PC-3 (cell line): ENCODE measurements around the gene NAPG. TPM values are rescaled to one million over a fixed set of nuclear protein-coding genes. Genes with fewer than 3 reads are reported as not detected.

Experiments
- ATAC-seq: fragments of 200-7000 bp; cut with Tn5 transposase; 2 replicates; pipeline ENCODE4 v1.9.1; 2020; ENCODE audit warnings: mild to moderate bottlenecking, moderate library complexity
- BruUV-seq: library from RNA; stranded (reverse); fragments of 400-500 nt; replicated peaks from 2 replicates; lab custom pipeline; 2021; lab: Mats Ljungman, UMichigan
- CTCF ChIA-PET: fragments of 300-600 bp; sonication (Branson Sonifier 250); formaldehyde crosslinking; loops from one replicate; lab custom pipeline; 2022; ENCODE audit warnings: antibody characterized with exemption; lab: Charles Lee
- POLR2A ChIA-PET: fragments of 300-600 bp; sonication (Branson Sonifier 250); formaldehyde crosslinking; loops from one replicate; lab custom pipeline; 2022; ENCODE audit warnings: antibody characterized with exemption; ENCODE audit not compliant: unreplicated experiment; lab: Charles Lee
- DNase-seq: peaks from one replicate; pipeline ENCODE4 v3.0.0-alpha.2; 2015
- H2AFZ ChIP-seq: fragments of 300-600 bp; sonication (generic); 2 replicates; pipeline ENCODE4 v1.6.0; 2016; ENCODE audit warnings: antibody characterized with exemption, low read length
- H3F3A ChIP-seq: fragments of 300-600 bp; sonication (generic); one replicate; pipeline ENCODE4 v1.6.0; 2017; ENCODE audit warnings: antibody characterized with exemption, low read length, control low read depth, mild to moderate bottlenecking; ENCODE audit not compliant: unreplicated experiment
- H3K27ac ChIP-seq: fragments of 300-600 bp; sonication (generic); 2 replicates; pipeline ENCODE4 v1.5.1; 2016; ENCODE audit warnings: mild to moderate bottlenecking, low read length
- H3K27me3 ChIP-seq: fragments of 300-600 bp; sonication (generic); 2 replicates; pipeline ENCODE4 v1.6.1; 2016; ENCODE audit warnings: low read length, mixed read lengths
- H3K36me3 ChIP-seq: fragments of 300-600 bp; sonication (generic); 2 replicates; pipeline ENCODE4 v1.6.1; 2016; ENCODE audit warnings: low read depth, mixed run types, low read length, mixed read lengths
- H3K4me1 ChIP-seq: fragments of 300-600 bp; sonication (generic); 2 replicates; pipeline ENCODE4 v1.5.1; 2016; ENCODE audit warnings: low read length; ENCODE audit not compliant: insufficient read depth
- H3K4me2 ChIP-seq: fragments of 300-600 bp; sonication (generic); 2 replicates; pipeline ENCODE4 v1.6.0; 2016; ENCODE audit warnings: low read length
- H3K4me3 ChIP-seq: fragments of 300-600 bp; sonication (generic); 2 replicates; pipeline ENCODE4 v1.5.1; 2016; ENCODE audit warnings: mild to moderate bottlenecking, low read length, mixed read lengths
- H3K79me2 ChIP-seq: fragments of 300-600 bp; sonication (generic); 2 replicates; pipeline ENCODE4 v1.6.1; 2017; ENCODE audit warnings: low read length, mixed read lengths
- H3K9ac ChIP-seq: fragments of 300-600 bp; sonication (generic); 2 replicates; pipeline ENCODE4 v1.6.0; 2016; ENCODE audit warnings: mild to moderate bottlenecking, low read length
- H3K9me2 ChIP-seq: fragments of 300-600 bp; sonication (generic); replicated peaks from 2 replicates; pipeline ENCODE4 v1.6.1; 2016; ENCODE audit warnings: mixed run types, low read length, mixed read lengths
- H3K9me3 ChIP-seq: fragments of 300-600 bp; sonication (generic); 2 replicates; pipeline ENCODE4 v1.6.1; 2016; ENCODE audit warnings: low read length, mixed read lengths
- H4K20me1 ChIP-seq: fragments of 300-600 bp; sonication (generic); 2 replicates; pipeline ENCODE4 v1.6.1; 2016; ENCODE audit warnings: low read length, mixed read lengths
- EZH2 ChIP-seq: fragments of 300-600 bp; sonication (generic); IDR thresholded peaks from one replicate; pipeline ENCODE4 v1.6.1; 2017; ENCODE audit warnings: antibody characterized with exemption, mild to moderate bottlenecking, low read length; ENCODE audit not compliant: unreplicated experiment
- EZH2phosphoT487 ChIP-seq: fragments of 300-600 bp; sonication (generic); IDR thresholded peaks from 2 replicates; pipeline ENCODE4 v1.6.1; 2018; ENCODE audit warnings: mild to moderate bottlenecking, antibody characterized with exemption, low read length, borderline replicate concordance
- intact Hi-C: fragments of 100-400 bp; cut with micrococcal nuclease; formaldehyde crosslinking; loops from 2 replicates; pipeline ENCODE4 v1.9.0; 2023
- total RNA-seq: library from RNA; depleted of rRNA; stranded (reverse); fragments of >200 nt; gene quantifications from 2 replicates; pipeline ENCODE4 v1.2.3, GENCODE V29; 2014
- TF ChIP-seq, protein P1 (sequence below): fragments of 300-600 bp; sonication (generic); conservative IDR thresholded peaks from 2 replicates; pipeline ENCODE4 v1.5.1; 2017; ENCODE audit warnings: antibody characterized with exemption, low read depth, mild to moderate bottlenecking, low read length

NAPG gene
- total RNA-seq, 1 experiment from 2014 or later = 24.7 TPM

DNA sequence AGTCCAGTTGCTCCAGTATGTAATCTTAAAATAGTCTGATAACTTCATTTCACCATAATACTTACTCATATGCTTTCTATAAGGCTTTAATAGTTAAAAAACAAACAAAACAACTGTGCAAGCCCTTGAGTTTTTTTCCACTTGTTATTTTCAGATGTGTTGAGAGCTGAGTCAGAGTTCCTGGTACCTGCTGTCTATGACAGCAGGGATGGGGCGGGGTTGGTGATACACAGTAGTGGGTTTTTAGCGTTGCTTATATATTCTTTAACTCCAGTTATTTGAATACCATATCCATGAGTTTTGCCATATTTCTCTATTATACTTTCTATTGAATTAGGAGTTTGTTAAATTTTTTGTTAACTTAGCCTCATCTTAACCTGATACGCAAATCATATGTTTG lies 5.0 kb downstream of the NAPG start:
- intact Hi-C loops = no loop called here
- Histone ChIP-seq H3K27me3 (no peaks in the 10 kb centered on the region), H3K4me1 (peaks cover 25% of the 10 kb centered on the region), H3K9me2 (no peaks in the 10 kb centered on the region), H3F3A (peaks cover 6% of the 10 kb centered on the region), H3K4me2 (peak overlapping the region; percentile 62), H2AFZ (no peak overlapping the region), H3K4me3 (no peak overlapping the region), H3K9me3 (no peaks in the 10 kb centered on the region), H4K20me1 (peaks cover 15% of the 10 kb centered on the region), H3K79me2 (peaks cover 70% of the 10 kb centered on the region), H3K27ac (peak overlapping the region; percentile 56), H3K9ac (no peak overlapping the region), H3K36me3 (peaks cover 3% of the 10 kb centered on the region)
- DNase-seq = peak; percentile 82
- no TSS peak for BruUV-seq
- TF ChIP-seq, protein P1, sequence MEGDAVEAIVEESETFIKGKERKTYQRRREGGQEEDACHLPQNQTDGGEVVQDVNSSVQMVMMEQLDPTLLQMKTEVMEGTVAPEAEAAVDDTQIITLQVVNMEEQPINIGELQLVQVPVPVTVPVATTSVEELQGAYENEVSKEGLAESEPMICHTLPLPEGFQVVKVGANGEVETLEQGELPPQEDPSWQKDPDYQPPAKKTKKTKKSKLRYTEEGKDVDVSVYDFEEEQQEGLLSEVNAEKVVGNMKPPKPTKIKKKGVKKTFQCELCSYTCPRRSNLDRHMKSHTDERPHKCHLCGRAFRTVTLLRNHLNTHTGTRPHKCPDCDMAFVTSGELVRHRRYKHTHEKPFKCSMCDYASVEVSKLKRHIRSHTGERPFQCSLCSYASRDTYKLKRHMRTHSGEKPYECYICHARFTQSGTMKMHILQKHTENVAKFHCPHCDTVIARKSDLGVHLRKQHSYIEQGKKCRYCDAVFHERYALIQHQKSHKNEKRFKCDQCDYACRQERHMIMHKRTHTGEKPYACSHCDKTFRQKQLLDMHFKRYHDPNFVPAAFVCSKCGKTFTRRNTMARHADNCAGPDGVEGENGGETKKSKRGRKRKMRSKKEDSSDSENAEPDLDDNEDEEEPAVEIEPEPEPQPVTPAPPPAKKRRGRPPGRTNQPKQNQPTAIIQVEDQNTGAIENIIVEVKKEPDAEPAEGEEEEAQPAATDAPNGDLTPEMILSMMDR = no peak
- TF ChIP-seq EZH2 (no peak), EZH2phosphoT487 (no peak)
- ATAC-seq = peak; percentile 72
- POLR2A ChIA-PET = interaction anchor here (0.6 kb wide), 1 partner anchor 196 kb away, joined by 3 read pairs; no protein-coding TSS in a partner anchor
- CTCF ChIA-PET = interaction anchor here (0.6 kb wide), 1 partner anchor 515 kb away, joined by 4 read pairs; no protein-coding TSS in a partner anchor

DNA sequence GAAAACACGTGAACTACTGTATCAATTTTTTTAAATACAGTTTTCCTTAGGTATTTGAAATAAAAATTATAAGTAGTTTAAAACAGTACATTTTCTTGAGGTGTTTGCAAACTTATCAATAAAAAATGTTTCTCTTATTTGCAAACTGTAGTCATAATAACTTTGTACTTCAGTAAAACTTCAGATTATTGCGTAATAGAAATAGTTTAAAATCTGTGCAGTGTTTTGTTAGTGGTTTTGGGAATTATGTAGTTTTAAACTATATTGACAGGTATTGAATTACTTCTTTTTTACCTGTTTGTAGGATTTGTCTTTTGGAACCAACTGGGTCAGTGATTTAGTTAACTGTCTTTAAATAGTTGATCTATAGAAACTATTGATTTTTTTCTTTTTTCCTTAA lies 7.3 kb downstream of the NAPG start:
- Histone ChIP-seq H4K20me1 (peaks cover 15% of the 10 kb centered on the region), H3K4me1 (peaks cover 31% of the 10 kb centered on the region), H3K79me2 (peaks cover 54% of the 10 kb centered on the region), H3K27ac (no peak overlapping the region), H3K4me2 (no peak overlapping the region), H3K4me3 (no peak overlapping the region), H3K9me3 (no peaks in the 10 kb centered on the region), H3K36me3 (peaks cover 3% of the 10 kb centered on the region), H2AFZ (no peak overlapping the region), H3K9ac (no peak overlapping the region), H3K9me2 (no peaks in the 10 kb centered on the region), H3K27me3 (no peaks in the 10 kb centered on the region), H3F3A (peaks cover 6% of the 10 kb centered on the region)
- ChIA-PET CTCF (no interaction called here), POLR2A (interaction anchor here (0.7 kb wide), 1 partner anchor 1448 kb away, joined by 4 read pairs; the partner anchor contains the start of gene IMPA2)
- no TSS peak for BruUV-seq
- DNase-seq (no peak), ATAC-seq (no peak)
- TF ChIP-seq, protein P1 = no peak
- TF ChIP-seq EZH2phosphoT487 (no peak), EZH2 (no peak)
- intact Hi-C loops = no loop called here

DNA sequence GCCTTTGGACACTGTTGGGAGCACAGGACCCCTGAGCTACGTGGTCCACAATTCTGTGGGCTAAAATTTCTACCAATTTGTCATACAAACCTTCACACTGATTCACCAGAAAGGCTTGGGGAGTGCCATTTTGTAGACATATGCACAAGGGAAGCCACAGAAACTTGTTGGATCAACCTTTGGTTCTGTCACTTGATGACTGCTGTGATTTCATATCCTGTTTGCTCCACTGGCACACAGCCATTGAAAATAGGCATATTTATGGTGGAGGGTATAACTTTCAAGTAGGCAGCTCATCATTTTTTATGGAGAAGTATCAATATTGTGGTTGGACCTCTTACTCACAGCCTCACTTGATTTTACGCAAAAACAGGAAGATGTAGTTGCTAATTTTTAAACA lies 10.5 kb downstream of the NAPG start:
- no peak overlapping the region for H2AFZ ChIP-seq
- BruUV-seq = no TSS peak
- H3K9me3 ChIP-seq = no peaks in the 10 kb centered on the region
- H4K20me1 ChIP-seq = no peaks in the 10 kb centered on the region
- TF ChIP-seq, protein P1 = no peak
- TF ChIP-seq EZH2 (no peak), EZH2phosphoT487 (no peak)
- peaks cover 12% of the 10 kb centered on the region for H3K36me3 ChIP-seq
- ChIA-PET CTCF (no interaction called here), POLR2A (no interaction called here)
- H3K4me1 ChIP-seq = peaks cover 13% of the 10 kb centered on the region
- intact Hi-C loops = no loop called here
- no peaks in the 10 kb centered on the region for H3F3A ChIP-seq
- H3K9ac ChIP-seq = no peak overlapping the region
- H3K4me2 ChIP-seq = peak overlapping the region; percentile 35
- no peaks in the 10 kb centered on the region for H3K27me3 ChIP-seq
- DNase-seq (peak; percentile 70), ATAC-seq (peak; percentile 55)
- no peak overlapping the region for H3K4me3 ChIP-seq
- H3K9me2 ChIP-seq = no peaks in the 10 kb centered on the region
- peak overlapping the region; percentile 55 for H3K27ac ChIP-seq
- peaks cover 25% of the 10 kb centered on the region for H3K79me2 ChIP-seq
